Astrocyte of the spinal cord (primary cell): Measurements from ENCODE around the gene TXN.

Experiments
- DNase-seq: peaks from one replicate; pipeline ENCODE4 v3.0.0; 2011; ENCODE audit warnings: low read depth, low spot score
- H3K4me3 ChIP-seq: 2 replicates; pipeline ENCODE4 v1.5.1; 2011; ENCODE audit warnings: low read depth, mild to moderate bottlenecking, low read length, moderate library complexity
- CTCF ChIP-seq: IDR thresholded peaks from 2 replicates; pipeline ENCODE4 v1.5.1; 2012; ENCODE audit warnings: low read depth, mild to moderate bottlenecking, low read length, inconsistent platforms
- in situ Hi-C: cut with HindIII; loops from 2 replicates; pipeline ENCODE4 v1.10.0; 2017; ENCODE audit warnings: low sequenced_read_pairs

TXN gene

GRCh38 chr9:110259566-110259965 is 3.3 kb upstream of the TXN start:
- in situ Hi-C loops: no loop called here
- no peak overlapping the region for H3K4me3 ChIP-seq
- no peak for TF ChIP-seq CTCF
- DNase-seq: no peak

GRCh38 chr9:110258690-110259091 is 2.4 kb upstream of the TXN start:
- no peak overlapping the region for H3K4me3 ChIP-seq
- TF ChIP-seq CTCF: no peak
- in situ Hi-C loops: no loop called here
- DNase-seq: no peak

GRCh38 chr9:110257956-110258355 is 1.6 kb upstream of the TXN start:
- DNase-seq: no peak
- in situ Hi-C loops: no loop called here
- H3K4me3 ChIP-seq: no peak overlapping the region
- no peak for TF ChIP-seq CTCF

GRCh38 chr9:110257097-110257841 is 962 bp upstream of the TXN start:
- peak overlapping the region; percentile 90 for H3K4me3 ChIP-seq
- TF ChIP-seq CTCF: no peak
- in situ Hi-C loops: no loop called here
- peak; percentile 29 for DNase-seq

GRCh38 chr9:110255463-110256379 is 586 bp downstream of the TXN start:
- DNase-seq: peak; percentile 43
- in situ Hi-C loops: no loop called here
- TF ChIP-seq CTCF: no peak
- peak overlapping the region; percentile 90 for H3K4me3 ChIP-seq

GRCh38 chr9:110255034-110255462 is 1.3 kb downstream of the TXN start:
- in situ Hi-C loops: no loop called here
- TF ChIP-seq CTCF: no peak
- peak overlapping the region; percentile 90 for H3K4me3 ChIP-seq
- DNase-seq: no peak
